Measurements from ENCODE around the gene TRAPPC10. TPM values are rescaled to one million over a fixed set of nuclear protein-coding genes. Genes with fewer than 3 reads are reported as not detected.

The TRAPPC10 gene
- total RNA-seq, 4 donors from 2014 or later, result 20.9 to 31.9 (median 31.2) TPM

DNA sequence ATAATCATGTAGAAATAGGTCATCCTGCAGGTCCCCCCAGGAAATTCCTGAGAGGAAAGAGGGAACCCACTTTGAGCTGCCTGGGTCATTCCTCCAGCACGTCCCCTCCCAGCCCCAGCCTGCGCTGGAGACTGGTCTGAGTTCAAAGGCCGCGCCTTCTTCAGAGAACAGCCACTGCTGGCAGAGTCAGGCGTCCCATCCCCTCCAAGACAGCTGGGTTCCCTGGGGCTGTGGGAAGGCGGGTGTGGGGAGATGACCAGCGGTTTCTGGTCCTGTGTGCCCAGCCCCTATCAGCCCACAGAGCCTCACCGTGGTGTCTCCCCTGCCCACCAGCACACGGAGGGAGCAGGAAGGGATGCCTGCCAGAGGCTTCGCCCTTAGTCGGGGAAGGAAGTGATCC lies 18.0 kb upstream of the TRAPPC10 start:
- 58 to 68% methylated on average over 6 to 7 of the region's 11 CpGs for WGBS, 2 donors
- no peak for TF ChIP-seq POLR2A (IDR thresholded peaks at IDR 0.05)
- TF ChIP-seq CTCF (IDR thresholded peaks at IDR 0.05), result no peak
- H3K4me3 ChIP-seq (ENCODE audit: low read depth, poor library complexity, severe bottlenecking), result no peak overlapping the region

GRCh38 chr21:43994646-43995045 lies 17.5 kb upstream of the TRAPPC10 start:
- H3K4me3 ChIP-seq (ENCODE audit: low read depth, poor library complexity, severe bottlenecking), result no peak overlapping the region
- TF ChIP-seq CTCF (IDR thresholded peaks at IDR 0.05), result no peak
- no peak for TF ChIP-seq POLR2A (IDR thresholded peaks at IDR 0.05)
- DNase-seq (ENCODE audit: low spot score in 2 of 2), result no peak
- WGBS, 2 donors, result 91 to 93% methylated on average over 9 of the region's 9 CpGs
- intact Hi-C loops (cut with DNase I; ENCODE audit: low total_unique reads), result no loop called here

More for the DNA sequence above, 18.0 kb upstream of the TRAPPC10 start:
- DNase-seq (ENCODE audit: low spot score in 2 of 2), result no peak
- intact Hi-C loops (cut with DNase I; ENCODE audit: low total_unique reads), result no loop called here

- no peak for DNase-seq (ENCODE audit: low spot score in 2 of 2)
- 93 to 94% methylated on average over 17 to 18 of the region's 18 CpGs for whole genome bisulfite sequencing, 2 donors
- intact Hi-C loops (cut with DNase I; ENCODE audit: low total_unique reads), result no loop called here
- TF ChIP-seq CTCF (IDR thresholded peaks at IDR 0.05) (no peak), POLR2A (IDR thresholded peaks at IDR 0.05) (no peak)
- H3K4me3 ChIP-seq (ENCODE audit: low read depth, poor library complexity, severe bottlenecking), result no peak overlapping the region
Measured at GRCh38 chr21:43995521-43996105, 16.5 kb upstream of the TRAPPC10 start.

GRCh38 chr21:43997766-43998742 lies 14.1 kb upstream of the TRAPPC10 start:
- intact Hi-C loops (cut with DNase I; ENCODE audit: low total_unique reads), result no loop called here
- H3K4me3 ChIP-seq (ENCODE audit: low read depth, poor library complexity, severe bottlenecking), result no peak overlapping the region
- WGBS, 2 donors, result 84 to 89% methylated on average over 5 of the region's 5 CpGs
- TF ChIP-seq CTCF (IDR thresholded peaks at IDR 0.05), result no peak
- no peak for DNase-seq (ENCODE audit: low spot score in 2 of 2)

DNA sequence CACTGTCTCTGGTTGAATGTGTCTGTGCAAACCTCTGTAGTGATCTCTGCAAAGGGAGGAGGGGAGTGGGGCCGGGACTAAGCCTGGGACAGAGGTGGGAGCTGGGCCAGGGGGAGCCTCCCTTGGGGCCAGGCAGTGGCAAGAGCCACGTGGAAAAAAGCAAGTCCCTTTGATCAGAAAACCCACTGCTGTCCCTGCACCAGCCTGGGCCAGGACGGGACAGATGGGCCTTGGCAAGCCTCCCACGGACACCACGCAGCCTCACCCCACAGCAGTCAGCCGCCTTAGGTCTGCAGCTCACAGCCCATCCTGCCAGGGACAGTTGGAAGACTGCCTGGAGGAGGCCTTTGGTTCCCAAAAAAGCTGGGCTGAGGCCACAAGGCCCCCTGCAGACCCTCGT lies 11.7 kb upstream of the TRAPPC10 start:
- intact Hi-C loops (cut with DNase I; ENCODE audit: low total_unique reads), result no loop called here
- no peak overlapping the region for H3K4me3 ChIP-seq (ENCODE audit: low read depth, poor library complexity, severe bottlenecking)
- no peak for TF ChIP-seq POLR2A (IDR thresholded peaks at IDR 0.05)
- no peak for TF ChIP-seq CTCF (IDR thresholded peaks at IDR 0.05)
- WGBS, 2 donors, result 50 to 52% methylated on average over 7 of the region's 7 CpGs
- no peak for DNase-seq (ENCODE audit: low spot score in 2 of 2)

Measured in lower leg skin (tissue), 4 donors.